Measurements from ENCODE around the gene ZNF488. TPM values are rescaled to one million over a fixed set of nuclear protein-coding genes. Genes with fewer than 3 reads are reported as not detected.

Gene ZNF488
- total and polyA plus RNA-seq, 8 donors = 0.38 to 3.1 (median 2.0) TPM

- Histone ChIP-seq H3K4me3 (no peak overlapping the region), H3K27me3 (no peaks in the 10 kb centered on the region), H3K4me1 (no peaks in the 10 kb centered on the region), H3K9me3 (no peaks in the 10 kb centered on the region), H3K36me3 (no peaks in the 10 kb centered on the region), H3K27ac (no peak overlapping the region)
- intact Hi-C loops (cut with DNase I) = no loop called here
- ATAC-seq (no peak), DNase-seq (no peak)
- TF ChIP-seq CTCF (IDR thresholded peaks at IDR 0.05) = no peak
Measured at GRCh38 chr10:47344996-47345870, 38.9 kb downstream of the ZNF488 start.

DNA sequence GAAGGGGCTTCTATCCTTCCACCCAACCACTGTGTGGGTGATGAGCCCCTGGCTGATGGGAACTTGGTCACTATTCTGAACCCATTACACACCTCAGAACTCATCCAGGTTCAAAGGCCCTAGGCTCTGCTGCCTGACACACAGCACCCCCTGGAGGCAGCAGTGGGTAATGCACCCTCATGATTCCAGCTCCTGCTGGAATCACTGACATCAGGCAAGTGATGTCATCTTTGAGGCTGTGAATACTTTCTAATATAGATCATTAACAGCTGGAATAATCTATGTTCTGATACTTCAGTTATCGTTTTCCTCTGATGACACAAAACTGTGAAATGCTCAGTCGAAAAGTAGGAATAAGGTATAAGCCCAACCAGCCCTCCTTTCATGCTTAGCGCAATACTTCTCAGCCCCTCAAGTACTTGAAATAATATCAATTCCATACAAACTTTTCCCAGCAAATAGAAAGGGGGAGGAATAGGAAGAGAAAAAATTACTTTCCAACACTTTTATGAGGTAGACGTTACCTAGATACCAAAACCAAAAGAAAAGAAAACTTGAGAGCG is 43.4 kb downstream of the ZNF488 start:
- Histone ChIP-seq H3K4me3 (no peak overlapping the region), H3K27me3 (no peaks in the 10 kb centered on the region), H3K4me1 (no peaks in the 10 kb centered on the region), H3K36me3 (no peaks in the 10 kb centered on the region), H3K9me3 (no peaks in the 10 kb centered on the region), H3K27ac (no peak overlapping the region)
- TF ChIP-seq CTCF (IDR thresholded peaks at IDR 0.05) = peak; percentile 87 to 92
- ATAC-seq = peak; percentile 96
- intact Hi-C loops (cut with DNase I) = no loop called here
- peak in 2 of 4 donors; percentile 47 to 72 for DNase-seq

DNA sequence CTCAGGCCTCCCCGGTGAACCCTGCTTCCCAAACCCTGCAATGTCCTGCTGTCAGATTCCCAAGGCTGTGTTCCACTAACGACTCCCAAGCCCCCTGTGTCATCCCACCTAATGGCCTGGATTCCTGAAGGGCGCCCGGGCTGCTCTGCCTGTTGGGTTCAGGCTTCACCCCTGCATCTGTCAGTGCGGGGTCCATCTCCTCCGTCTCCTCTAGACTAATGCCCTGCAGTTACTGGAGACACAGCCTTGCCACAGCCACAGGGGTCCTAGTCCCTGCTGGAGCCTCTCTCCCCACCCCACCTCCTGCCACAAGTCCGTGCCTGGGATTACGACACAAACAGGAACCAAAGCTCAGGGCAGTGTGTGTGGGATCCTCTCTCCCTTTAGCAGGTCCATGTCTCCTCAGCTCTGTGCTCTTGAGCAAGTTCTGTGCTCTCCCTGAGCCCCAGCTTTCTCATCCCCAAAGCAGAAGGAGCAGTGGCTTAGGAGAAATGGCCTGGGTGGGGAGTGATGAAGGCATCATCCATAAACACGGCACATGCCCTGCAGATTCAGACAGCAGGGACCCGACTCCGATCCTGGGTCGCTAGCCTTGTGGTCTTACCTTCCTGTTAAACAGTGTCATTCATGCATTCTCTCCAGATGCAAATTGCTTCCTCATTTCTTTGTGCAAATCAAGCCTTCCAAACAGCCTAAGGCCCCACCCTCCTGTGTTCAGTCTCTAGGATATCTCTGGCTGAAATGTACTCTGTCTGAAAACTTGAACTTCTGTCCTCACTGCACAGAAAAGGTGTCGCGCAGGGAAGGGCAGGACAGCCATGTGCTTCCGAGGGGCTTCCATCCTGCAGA is 44.1 kb downstream of the ZNF488 start:
- ATAC-seq = peak; percentile 15
- no peaks in the 10 kb centered on the region for H3K27me3 ChIP-seq
- H3K36me3 ChIP-seq = no peaks in the 10 kb centered on the region
- intact Hi-C loops (cut with DNase I) = no loop called here
- no peak for DNase-seq
- TF ChIP-seq CTCF (IDR thresholded peaks at IDR 0.05) = no peak
- H3K27ac ChIP-seq = no peak overlapping the region
- H3K9me3 ChIP-seq = no peaks in the 10 kb centered on the region
- H3K4me3 ChIP-seq = no peak overlapping the region
- no peaks in the 10 kb centered on the region for H3K4me1 ChIP-seq

GRCh38 chr10:47339186-47339735 is 44.8 kb downstream of the ZNF488 start:
- H3K36me3 ChIP-seq = no peaks in the 10 kb centered on the region
- no peaks in the 10 kb centered on the region for H3K9me3 ChIP-seq
- no peaks in the 10 kb centered on the region for H3K4me1 ChIP-seq
- H3K27me3 ChIP-seq = no peaks in the 10 kb centered on the region
- H3K4me3 ChIP-seq = no peak overlapping the region
- no peak for DNase-seq
- no peak for ATAC-seq
- intact Hi-C loops (cut with DNase I) = no loop called here
- no peak overlapping the region for H3K27ac ChIP-seq
- no peak for TF ChIP-seq CTCF (IDR thresholded peaks at IDR 0.05)

All from left lung (tissue), 10 donors.